SK-N-SH treated with all-trans-retinoic acid at 6 μM for 48 hours (cell line): Measurements from ENCODE around the gene RASL12.
"Not testable (repeated sequence)": the region's sequence is repeated elsewhere in the genome, so short reads cannot be mapped to it uniquely, and the experiment has no call there.

Experiments
- ARNTL ChIP-seq: fragments of 450-650 bp; formaldehyde crosslinking; IDR thresholded peaks from 2 replicates; pipeline ENCODE4 v1.5.0; 2020; ENCODE audit warnings: low read depth, mild to moderate bottlenecking, moderate library complexity, borderline replicate concordance
- CSDC2 ChIP-seq: fragments of 250-450 bp; sonication (Bioruptor Pico); IDR thresholded peaks from 2 replicates; pipeline ENCODE4 v1.5.0; 2020; ENCODE audit warnings: mild to moderate bottlenecking, moderate library complexity
- GLIS3 ChIP-seq: fragments of 250-450 bp; sonication (Bioruptor Pico); IDR thresholded peaks from 2 replicates; pipeline ENCODE4 v1.5.0; 2020; ENCODE audit warnings: mild to moderate bottlenecking, moderate library complexity
- ISL1 ChIP-seq: fragments of 250-450 bp; sonication (Bioruptor Pico); IDR thresholded peaks from 2 replicates; pipeline ENCODE4 v2.1.2; 2022; ENCODE audit warnings: mild to moderate bottlenecking, moderate library complexity
- OSR1 ChIP-seq: fragments of 250-450 bp; sonication (Bioruptor Pico); IDR thresholded peaks from 2 replicates; pipeline ENCODE4 v1.8.0; 2022; ENCODE audit warnings: moderate library complexity, mild to moderate bottlenecking, inconsistent platforms
- ZFP3 ChIP-seq: fragments of 250-450 bp; sonication (Bioruptor Pico); IDR thresholded peaks from 2 replicates; pipeline ENCODE4 v1.5.0; 2020; ENCODE audit warnings: mild to moderate bottlenecking, moderate library complexity
- ZFP30 ChIP-seq: fragments of 450-650 bp; formaldehyde crosslinking; IDR thresholded peaks from 2 replicates; pipeline ENCODE4 v1.5.0; 2022; ENCODE audit warnings: mild to moderate bottlenecking, moderate library complexity
- ZNF70 ChIP-seq: fragments of 450-650 bp; formaldehyde crosslinking; IDR thresholded peaks from 2 replicates; pipeline ENCODE4 v1.5.0; 2020; ENCODE audit warnings: mild to moderate bottlenecking, moderate library complexity
- TF ChIP-seq, protein P1 (sequence below): fragments of 250-450 bp; sonication (Bioruptor Pico); IDR thresholded peaks from 2 replicates; pipeline ENCODE4 v1.8.0; 2020; ENCODE audit warnings: mild to moderate bottlenecking, moderate library complexity, borderline replicate concordance
- TF ChIP-seq, protein P2 (sequence below): fragments of 250-450 bp; sonication (Bioruptor Pico); IDR thresholded peaks from 2 replicates; pipeline ENCODE4 v1.5.1; 2021; ENCODE audit warnings: mild to moderate bottlenecking, moderate library complexity

DNA sequence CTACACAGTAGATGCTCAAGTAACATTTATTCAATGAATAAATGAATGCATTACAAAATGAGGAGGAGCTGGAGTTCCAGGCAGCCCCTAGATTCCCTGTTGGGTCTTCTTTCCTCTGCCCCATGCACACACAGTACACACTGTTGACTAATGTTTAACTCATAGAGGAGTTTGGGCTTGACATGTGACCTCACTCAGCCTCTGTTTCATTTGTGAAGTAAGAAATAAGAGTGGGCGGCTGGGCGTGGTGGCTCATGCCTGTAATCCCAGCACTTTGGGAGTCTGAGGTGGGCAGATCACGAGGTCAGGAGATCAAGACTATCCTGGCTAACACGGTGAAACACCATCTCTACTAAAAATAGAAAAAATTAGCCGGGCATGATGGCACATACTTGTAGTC is 23.6 kb downstream of the RASL12 start:
- not testable (repeated sequence) for TF ChIP-seq ZNF70 (CRISPR knock-in tag); ARNTL (CRISPR knock-in tag); GLIS3 (CRISPR knock-in tag); CSDC2; ZFP30; OSR1 (CRISPR knock-in tag); ZFP3; ISL1
- TF ChIP-seq, protein P1, sequence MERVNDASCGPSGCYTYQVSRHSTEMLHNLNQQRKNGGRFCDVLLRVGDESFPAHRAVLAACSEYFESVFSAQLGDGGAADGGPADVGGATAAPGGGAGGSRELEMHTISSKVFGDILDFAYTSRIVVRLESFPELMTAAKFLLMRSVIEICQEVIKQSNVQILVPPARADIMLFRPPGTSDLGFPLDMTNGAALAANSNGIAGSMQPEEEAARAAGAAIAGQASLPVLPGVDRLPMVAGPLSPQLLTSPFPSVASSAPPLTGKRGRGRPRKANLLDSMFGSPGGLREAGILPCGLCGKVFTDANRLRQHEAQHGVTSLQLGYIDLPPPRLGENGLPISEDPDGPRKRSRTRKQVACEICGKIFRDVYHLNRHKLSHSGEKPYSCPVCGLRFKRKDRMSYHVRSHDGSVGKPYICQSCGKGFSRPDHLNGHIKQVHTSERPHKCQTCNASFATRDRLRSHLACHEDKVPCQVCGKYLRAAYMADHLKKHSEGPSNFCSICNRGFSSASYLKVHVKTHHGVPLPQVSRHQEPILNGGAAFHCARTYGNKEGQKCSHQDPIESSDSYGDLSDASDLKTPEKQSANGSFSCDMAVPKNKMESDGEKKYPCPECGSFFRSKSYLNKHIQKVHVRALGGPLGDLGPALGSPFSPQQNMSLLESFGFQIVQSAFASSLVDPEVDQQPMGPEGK (CRISPR knock-in tag): not testable (repeated sequence)
- TF ChIP-seq, protein P2, sequence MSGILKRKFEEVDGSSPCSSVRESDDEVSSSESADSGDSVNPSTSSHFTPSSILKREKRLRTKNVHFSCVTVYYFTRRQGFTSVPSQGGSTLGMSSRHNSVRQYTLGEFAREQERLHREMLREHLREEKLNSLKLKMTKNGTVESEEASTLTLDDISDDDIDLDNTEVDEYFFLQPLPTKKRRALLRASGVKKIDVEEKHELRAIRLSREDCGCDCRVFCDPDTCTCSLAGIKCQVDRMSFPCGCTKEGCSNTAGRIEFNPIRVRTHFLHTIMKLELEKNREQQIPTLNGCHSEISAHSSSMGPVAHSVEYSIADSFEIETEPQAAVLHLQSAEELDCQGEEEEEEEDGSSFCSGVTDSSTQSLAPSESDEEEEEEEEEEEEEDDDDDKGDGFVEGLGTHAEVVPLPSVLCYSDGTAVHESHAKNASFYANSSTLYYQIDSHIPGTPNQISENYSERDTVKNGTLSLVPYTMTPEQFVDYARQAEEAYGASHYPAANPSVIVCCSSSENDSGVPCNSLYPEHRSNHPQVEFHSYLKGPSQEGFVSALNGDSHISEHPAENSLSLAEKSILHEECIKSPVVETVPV (CRISPR knock-in tag): not testable (repeated sequence)
